OCI-M1 (cell line): ENCODE measurements around the gene CRACR2B.

Experiments used
- DNase-seq: peaks from one replicate; lab custom pipeline; 2025; lab: John Stamatoyannopoulos, UW

Gene CRACR2B

DNA sequence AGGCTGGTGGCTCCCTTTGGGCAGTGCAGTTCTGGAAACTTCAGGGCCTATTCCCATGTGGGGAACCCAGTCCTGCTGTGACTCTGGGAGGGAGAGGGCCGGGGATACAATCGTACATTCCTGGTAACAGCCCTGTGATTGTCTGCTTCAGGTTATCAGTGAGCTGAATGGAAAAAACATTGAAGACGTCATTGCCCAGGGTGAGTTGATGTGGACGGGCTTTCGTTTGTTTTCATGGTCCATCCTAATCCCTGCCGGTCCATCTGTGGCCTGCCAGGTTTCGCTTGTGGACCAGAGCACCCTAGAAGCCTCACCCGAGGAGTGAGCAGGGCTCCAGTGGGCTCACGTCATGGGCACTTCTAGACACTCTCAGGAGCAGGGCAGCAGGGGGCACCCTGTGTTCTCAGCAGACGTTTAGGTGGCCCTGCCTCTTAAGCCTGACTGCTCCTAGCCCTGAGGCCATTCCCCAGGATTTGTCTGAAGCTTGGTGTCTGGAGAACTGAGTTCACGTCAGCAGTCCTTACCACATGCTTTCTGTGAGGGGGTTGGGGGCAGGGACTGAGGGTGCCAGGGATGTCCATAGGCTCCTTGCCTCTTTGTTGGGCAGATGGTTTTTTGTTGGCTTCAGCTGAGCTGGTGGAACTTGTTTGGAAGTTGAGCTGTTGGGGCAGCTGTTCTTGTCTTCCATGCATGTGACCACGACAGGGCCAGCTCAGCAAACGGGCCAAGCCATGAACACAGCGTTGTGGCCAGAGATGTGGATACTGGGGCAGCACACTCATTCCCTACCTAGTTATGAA, 16.1 kb upstream of the CRACR2B start:
- no peak for DNase-seq

DNA sequence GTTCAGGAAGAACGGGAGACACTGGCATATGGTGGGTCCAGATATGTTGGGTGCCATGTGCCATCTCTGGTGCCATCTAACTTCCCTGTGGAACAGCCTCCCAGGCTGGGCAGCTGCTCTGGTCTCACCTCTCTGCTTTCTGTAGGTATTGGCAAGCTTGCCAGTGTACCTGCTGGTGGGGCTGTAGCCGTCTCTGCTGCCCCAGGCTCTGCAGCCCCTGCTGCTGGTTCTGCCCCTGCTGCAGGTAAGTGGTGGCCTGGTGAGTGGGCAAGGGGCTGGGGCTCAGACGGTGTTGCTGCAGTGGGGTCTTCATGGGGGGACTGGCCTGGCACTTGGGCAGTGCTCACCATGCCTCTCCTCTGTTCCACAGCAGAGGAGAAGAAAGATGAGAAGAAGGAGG, 15.3 kb upstream of the CRACR2B start:
- DNase-seq = no peak

DNA sequence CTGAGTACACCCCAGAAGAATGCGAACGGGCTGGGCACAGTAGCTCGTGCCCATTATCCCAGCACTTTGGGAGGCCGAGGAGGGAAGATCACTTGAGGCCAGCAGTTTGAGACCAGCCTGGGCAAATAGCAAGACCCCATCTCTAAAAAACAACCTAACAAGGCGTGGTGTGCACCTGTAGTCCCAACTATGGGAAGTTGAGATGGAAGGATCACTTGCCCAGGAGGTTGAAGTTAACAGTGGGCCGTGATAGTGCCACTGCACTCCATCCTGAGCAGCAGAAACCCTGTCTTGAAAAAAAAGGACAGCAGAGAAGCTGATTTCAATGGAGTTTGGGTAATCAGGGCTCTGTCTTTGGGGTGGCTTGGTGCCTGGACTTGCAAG, 14.7 kb upstream of the CRACR2B start:
- no peak for DNase-seq

DNA sequence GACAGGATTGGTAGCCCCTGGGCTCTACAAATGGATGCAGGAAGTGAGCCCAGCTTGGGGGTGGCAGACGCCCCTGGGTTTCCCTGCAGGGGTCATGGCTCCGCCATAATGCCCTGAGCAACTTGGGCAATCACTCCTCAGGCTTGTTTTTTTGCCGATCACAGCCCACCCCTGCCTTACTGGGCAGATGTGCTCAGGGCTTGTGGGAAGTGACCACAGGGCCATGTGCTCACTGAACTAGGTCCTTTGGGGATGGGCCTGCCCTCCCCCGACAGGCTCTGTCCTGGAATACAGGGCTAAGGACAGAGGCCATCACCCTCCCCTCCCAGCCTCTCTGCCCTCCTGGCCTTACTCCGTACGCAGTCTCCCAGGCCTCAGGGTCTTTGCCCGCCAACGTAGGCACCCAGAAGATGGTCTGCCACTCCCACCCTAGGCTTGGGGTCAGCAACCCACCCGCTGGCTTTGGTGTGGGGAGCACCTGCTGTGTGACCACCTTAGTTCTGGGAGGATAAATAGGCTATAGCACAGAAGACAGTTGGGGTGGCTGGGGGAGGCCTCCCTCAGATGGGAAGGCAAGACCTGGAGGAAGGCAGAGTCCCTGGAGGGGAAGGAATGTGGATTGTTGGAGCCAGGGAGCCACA, 14.1 kb upstream of the CRACR2B start:
- no peak for DNase-seq

DNA sequence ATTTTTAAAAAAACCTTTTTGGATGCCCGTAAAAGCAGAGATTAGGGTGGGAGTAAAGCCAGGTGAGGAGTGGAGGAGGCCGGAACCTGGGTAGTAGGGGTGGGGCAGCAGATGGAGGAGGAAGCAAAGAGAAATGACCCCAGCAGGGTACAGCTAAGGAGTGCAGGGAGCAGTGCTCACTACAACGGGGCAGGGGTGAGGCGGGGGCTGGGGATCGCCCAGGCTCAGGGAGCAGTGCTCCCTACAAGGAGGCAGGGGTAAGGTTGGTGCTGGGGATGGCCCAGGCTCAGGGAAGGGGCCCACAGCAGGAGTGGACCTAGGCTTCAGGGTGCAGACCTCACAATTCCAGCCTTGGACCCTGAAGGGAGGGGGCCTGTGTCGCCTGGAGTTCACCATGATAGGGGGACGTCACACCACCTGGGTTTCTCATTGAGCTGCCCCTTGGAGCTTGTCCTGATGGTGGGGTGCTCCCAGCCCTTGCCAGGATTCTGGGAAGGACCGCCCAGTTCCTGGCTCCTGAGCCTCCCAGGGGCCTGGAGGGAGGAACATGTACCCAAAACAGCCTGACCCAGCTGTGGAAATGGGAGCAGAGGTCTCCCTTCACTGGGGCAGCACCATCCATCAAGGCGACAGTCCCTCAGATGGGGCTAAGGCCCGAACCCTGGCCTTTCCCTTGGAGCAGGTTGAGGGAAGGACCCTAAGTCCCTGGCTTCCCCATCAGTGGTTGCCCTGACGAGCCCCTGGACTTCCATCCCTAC, 11.9 kb upstream of the CRACR2B start:
- no peak for DNase-seq

DNA sequence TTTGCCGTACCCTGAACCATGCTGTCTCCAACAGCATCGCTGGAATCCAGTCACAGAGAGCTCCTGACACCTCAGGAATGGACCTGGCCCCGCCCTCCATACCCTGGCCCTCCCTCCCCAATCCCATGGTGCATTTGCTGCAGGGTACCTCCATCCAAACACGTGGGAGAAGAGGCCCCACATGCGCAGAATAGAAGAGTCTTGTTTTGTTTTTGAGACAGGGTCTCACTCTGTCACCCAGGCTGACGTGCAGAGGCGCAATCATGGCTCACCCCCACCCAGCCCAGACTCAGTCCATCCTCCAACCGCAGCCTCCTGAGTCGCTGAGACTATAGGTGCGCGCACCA, 11.3 kb upstream of the CRACR2B start:
- no peak for DNase-seq

DNA sequence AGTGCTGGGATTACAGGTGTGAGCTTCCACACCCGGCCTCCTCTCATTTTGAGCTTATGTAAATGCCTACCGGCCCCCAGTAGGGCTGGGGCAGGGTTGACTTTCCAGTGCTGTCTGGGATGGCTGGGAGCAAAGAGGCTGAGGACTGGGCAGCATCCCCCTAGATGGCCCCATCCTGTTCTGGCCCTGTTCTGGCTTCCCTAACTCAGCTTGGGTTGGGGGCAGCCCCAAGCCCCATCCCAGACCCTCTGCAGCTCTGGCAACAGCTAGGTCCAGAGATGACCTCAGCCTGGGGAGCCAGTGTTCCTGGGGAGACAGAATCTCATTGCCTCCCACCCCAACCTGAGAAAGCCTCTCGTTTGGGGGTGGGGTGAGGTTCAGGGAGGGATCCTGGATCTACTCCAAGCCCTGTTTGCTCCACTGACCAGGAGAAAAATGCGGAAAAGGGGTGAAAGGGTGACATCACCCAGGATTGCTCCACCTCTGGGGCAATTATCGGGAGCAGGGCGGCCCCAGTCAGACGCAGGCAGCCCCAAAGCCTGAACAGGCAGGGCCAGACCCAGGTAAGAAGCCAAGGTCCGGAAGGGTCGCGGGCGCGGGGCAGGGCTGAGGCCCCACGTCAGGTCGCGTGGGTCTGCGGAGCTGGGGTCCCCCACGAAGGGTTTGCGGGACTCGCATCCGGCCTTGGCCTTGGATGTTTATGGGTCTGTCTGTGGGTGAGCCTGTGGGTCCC, 9.2 kb upstream of the CRACR2B start, which contains the start of gene PNPLA2:
Gene PNPLA2, plus strand, starts transcription at position 519 of the 733 bp plus-strand sequence. CDS start 805 bp downstream, outside the sequence.
- no peak for DNase-seq

DNA sequence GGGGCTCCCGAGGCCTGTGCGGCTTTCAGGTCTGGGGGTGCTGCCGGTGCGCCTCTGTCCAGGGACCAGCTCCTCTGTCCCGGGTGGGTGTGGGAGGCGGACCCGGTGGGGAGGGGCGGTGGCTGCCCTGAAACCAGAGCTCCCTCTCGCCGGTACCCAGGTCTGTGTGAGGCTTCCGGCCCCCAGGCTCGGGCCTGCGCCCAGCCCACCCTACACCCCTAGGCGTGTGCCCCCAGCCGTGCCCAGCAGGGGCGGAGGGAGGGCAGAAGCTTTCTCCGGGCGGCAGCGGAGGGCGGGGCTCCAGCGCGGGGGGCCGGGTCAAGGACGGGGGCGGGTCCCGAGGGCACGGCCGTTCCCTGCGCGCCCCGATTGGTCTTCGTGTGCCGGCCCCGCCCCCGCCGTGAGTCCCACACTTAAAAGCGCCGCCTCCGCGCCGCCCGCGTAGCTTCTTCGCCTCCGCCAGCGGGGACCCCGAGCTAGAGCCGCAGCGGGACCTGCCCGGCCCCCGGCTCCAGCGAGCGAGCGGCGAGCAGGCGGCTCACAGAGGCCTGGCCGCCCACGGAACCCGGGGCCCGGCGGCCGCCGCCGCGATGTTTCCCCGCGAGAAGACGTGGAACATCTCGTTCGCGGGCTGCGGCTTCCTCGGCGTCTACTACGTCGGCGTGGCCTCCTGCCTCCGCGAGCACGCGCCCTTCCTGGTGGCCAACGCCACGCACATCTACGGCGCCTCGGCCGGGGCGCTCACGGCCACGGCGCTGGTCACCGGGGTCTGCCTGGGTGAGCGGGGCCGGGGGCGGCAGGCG, 8.4 kb upstream of the CRACR2B start:
- DNase-seq = peak; percentile 92

DNA sequence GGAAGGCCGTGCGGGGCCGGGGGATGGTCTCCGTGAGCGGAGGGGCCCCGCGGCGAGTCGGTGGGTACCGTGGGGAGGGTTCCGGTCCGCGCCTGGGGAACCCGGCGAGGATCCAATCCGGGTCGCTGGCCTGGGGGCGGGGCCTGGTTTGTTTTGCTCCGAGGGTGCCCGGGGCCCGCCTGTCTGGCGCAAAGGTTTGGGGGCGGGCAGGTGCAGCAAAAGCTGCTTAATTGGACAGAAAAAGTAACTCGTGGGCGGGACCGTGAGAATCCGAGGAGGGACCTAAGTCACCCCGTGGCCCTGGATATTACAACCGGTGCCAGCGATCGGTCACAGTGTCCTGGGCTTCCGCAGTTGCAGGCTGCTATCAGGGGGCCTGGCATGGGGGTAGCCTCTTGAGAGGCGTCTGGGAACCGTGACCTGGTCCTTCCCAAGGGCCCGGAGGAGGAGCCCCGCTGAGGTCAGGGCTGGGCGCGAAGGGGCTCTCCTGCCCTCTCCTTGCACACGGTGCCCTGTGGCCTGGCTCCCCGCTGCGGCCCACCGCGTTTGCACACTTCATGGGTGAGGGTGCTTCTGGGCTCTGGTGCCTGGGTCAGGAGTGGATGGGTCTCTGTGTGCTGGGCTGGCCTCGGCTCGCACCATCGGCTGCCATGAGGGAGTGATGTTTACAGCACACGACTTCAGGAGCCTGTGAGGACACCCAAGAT, 7.6 kb upstream of the CRACR2B start:
- peak; percentile 91 for DNase-seq

DNA sequence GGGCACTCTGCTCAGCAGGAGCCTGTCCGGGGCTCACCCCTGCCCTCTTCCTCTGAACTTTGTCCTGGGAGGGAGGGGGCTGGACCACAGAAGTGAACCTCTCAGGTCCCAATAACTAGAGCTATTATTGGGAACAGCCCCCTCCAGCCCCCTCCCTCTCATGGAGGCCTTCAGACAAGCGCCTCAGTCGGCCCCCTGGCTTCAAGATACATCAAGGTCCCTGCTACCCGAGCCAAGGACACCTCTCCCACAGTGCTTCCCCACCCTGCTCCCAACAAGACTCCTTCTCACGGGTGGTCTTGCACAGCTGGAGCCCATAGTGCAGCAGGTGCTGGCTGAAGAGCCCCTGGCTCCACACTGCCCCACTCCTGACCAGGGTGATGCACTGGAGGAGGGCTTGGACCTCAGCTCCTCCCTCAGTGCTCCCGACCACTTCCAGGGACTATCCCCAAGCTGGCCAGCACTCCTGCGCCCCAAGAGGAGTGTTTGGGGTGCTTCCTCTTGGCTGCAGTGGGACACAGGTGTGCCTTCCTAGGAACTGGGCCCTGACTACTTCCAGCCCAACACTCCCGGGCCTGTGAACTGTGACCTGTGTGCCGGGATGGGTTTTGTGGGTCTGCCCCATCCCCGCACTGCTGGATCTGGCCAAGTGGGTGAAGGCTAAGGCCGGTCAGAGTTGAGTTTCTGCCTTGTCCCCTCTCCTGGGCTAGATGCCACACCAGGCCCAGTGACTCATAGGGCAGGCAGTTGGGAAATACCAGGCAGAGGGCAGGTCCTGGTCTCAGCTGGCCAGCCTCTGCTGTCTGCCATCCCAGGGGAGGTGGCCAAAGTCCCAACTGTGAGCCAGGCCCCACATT, 6.8 kb upstream of the CRACR2B start:
- no peak for DNase-seq

DNA sequence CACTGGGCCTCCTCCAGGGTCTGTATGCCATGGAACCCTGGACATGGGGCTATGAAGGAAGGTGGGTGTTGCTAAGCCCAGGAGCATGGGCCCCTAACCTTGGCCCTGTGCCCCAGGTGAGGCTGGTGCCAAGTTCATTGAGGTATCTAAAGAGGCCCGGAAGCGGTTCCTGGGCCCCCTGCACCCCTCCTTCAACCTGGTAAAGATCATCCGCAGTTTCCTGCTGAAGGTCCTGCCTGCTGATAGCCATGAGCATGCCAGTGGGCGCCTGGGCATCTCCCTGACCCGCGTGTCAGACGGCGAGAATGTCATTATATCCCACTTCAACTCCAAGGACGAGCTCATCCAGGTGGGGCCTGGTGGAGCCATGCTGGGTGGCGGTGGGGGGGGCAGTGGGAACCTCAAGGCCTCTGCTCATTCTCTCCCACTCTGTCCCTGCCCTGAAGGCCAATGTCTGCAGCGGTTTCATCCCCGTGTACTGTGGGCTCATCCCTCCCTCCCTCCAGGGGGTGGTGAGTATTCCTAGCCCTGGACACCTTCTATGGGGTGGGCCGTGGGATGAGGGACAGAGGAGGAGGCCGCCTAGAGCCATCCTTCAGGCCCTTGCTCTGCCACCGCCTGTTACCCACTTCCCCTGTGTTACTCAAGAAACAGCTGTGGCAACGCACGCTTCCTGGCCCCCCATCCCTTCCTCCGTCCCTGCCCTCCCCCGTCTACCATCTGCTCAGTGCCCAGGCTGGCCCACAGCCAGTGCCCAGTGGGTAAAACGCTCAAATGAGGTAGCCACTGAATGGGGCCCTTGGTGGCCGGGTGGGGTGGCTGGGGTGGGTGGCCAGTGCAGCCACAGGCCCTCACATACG, 6.0 kb upstream of the CRACR2B start:
- DNase-seq = no peak

DNA sequence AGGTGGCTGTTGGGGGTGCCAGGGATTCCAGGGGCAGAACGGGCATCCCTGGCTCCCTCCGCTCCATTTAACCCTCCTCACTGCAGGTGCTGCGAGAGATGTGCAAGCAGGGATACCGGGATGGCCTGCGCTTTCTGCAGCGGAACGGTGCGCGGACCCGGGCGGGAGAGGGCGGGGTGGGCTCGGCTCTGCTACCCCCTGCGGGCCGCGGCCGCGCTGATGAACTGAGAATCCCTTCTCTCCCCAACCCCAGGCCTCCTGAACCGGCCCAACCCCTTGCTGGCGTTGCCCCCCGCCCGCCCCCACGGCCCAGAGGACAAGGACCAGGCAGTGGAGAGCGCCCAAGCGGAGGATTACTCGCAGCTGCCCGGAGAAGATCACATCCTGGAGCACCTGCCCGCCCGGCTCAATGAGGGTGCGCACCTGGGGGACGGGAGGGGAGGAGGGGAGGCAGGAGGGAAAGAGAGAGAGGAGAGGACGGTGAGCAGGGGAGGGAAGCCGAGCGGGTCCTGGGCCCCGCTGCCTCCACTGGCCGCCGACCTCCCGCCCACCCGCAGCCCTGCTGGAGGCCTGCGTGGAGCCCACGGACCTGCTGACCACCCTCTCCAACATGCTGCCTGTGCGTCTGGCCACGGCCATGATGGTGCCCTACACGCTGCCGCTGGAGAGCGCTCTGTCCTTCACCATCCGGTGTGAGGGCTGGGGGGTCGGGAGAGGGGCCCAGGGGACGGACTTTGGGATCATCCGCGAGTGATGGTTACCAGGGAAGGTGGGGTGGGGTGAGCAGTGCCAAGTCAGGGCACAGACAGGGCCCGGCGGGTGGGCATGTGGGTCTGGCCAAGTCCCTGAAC, 4.1 kb upstream of the CRACR2B start:
- no peak for DNase-seq

DNA sequence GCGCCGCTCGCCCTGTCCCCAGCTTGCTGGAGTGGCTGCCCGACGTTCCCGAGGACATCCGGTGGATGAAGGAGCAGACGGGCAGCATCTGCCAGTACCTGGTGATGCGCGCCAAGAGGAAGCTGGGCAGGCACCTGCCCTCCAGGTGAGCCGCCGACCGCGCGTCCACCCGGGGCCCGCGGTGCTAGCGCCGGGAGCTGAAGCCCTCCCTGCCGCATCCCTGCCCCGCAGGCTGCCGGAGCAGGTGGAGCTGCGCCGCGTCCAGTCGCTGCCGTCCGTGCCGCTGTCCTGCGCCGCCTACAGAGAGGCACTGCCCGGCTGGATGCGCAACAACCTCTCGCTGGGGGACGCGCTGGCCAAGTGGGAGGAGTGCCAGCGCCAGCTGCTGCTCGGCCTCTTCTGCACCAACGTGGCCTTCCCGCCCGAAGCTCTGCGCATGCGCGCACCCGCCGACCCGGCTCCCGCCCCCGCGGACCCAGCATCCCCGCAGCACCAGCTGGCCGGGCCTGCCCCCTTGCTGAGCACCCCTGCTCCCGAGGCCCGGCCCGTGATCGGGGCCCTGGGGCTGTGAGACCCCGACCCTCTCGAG, 3.3 kb upstream of the CRACR2B start:
- no peak for DNase-seq

DNA sequence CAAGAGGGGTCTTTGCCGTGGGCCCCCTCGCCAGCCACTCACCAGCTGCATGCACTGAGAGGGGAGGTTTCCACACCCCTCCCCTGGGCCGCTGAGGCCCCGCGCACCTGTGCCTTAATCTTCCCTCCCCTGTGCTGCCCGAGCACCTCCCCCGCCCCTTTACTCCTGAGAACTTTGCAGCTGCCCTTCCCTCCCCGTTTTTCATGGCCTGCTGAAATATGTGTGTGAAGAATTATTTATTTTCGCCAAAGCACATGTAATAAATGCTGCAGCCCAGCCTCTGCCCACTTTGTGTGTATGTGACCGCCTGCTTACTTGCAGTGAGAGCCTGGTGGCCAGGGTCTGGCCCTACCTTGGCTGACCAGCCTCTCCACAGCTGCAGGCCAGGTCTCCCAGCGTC, 2.8 kb upstream of the CRACR2B start:
- DNase-seq = no peak

DNA sequence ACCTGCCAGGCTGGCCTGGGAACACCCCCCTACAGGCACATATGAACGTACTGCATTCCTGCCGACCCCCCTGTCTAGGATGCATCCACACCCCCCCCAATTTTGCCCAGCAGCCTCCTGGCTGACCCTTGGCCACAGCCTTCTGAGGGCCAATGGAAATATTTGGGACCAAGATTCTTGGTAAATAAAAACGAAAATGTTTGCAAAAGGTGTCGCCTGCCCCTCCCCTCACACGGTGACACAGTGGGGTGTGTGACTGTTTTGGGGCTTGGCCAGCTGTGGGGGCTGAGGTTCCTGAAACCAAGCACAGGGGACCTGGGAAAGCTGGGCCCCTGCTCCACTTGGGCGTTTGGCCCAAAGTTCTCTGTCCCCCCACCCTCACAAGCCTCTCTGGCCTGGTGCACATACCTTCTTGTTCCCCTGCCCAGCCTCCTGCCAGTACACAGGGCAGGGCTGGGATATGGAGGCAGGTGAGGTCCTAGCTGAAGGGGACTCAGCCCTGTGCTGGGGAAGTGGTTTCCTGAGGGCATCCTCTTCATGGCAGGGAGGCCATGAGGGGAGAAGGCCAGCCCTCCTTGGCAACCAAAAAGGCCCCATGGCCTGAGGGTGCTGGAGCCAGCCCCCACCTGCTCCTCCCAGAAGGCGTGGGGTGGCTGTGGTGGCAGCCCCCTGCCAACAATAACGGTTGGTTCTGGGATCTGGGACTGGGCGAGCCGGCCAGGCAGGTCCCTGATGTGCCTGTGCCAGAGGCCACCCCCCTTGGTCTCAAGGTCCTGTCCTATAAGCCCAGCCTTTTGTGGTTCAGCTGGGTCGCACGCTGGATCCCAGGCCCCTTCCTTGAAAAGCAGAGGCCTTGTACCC, 2.1 kb upstream of the CRACR2B start:
- no peak for DNase-seq

DNA sequence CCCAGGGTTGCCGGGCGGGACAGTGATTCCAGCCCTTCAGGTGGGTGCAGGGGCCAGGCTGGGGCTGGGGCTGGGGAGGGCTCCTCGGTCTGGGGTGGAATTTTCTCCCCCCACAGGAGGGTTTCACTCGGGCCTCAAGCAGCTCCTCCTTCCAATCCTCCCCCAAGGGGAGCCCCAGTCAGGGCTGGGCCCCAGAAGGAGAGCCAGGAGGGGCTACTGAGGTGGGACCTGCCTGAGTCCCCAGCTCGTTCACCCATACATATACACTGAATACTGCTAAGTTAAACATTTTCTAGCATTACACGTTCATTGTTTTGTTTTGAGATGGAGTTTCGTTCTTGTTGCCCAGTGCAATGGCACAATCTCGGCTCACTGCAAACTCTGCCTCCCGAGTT, 1.5 kb upstream of the CRACR2B start:
- no peak for DNase-seq

DNA sequence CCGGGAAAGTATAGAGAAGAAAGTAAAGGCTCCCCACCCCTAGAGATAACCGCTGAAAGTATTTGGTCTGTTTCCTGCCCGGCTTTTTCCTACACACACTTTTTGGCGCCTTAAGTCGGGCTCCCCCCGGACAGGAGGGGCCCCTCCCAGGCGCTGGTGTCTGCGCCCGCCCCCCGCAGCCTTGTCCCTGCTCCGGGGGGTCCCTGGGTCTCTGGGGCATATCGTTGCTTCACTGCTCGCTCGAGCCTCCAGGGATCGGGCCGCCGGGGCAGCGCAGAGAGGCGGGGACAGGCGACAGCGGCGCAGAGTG, 928 bp upstream of the CRACR2B start:
- no peak for DNase-seq
